IMR-90 (cell line): ENCODE data around the gene FOCAD. TPM values are rescaled to one million over a fixed set of nuclear protein-coding genes. Genes with fewer than 3 reads are reported as not detected.

Experiments
- ATAC-seq: fragments of 200-7000 bp; cut with Tn5 transposase; 2 replicates; pipeline ENCODE4 v1.9.1; 2020; ENCODE audit warnings: low read depth, mild to moderate bottlenecking, moderate library complexity
- BruUV-seq: library from RNA; stranded (reverse); fragments of 400-500 nt; replicated peaks from 2 replicates; lab custom pipeline; 2021; lab: Mats Ljungman, UMichigan
- CTCF ChIA-PET: fragments of 300-600 bp; formaldehyde crosslinking; extraction: SDS; loops from one replicate; lab custom pipeline; 2021; ENCODE audit warnings: antibody characterized with exemption; lab: Yijun Ruan, JAX
- POLR2A ChIA-PET: fragments of 300-600 bp; sonication (Branson Sonifier 250); formaldehyde crosslinking; loops from one replicate; lab custom pipeline; 2022; ENCODE audit warnings: antibody characterized with exemption; ENCODE audit not compliant: unreplicated experiment; lab: Charles Lee
- DNase-seq: peaks from one replicate; pipeline ENCODE4 v3.0.0; 2013
- H2AFZ ChIP-seq: replicated peaks from 2 replicates; pipeline ENCODE3; 2013; ENCODE audit warnings: low read length, mild to moderate bottlenecking; ENCODE audit not compliant: poor library complexity
- H2AK5ac ChIP-seq: 2 replicates; pipeline ENCODE4 v1.6.1; 2013; ENCODE audit warnings: low read depth, low read length, inconsistent platforms
- H2AK9ac ChIP-seq: replicated peaks from 2 replicates; pipeline ENCODE3; 2013; ENCODE audit warnings: mild to moderate bottlenecking, low read depth, low read length, moderate library complexity; ENCODE audit not compliant: poor library complexity
- H2BK120ac ChIP-seq: 2 replicates; pipeline ENCODE4 v1.6.1; 2013; ENCODE audit warnings: low read depth, low read length, inconsistent platforms
- H2BK15ac ChIP-seq: 3 replicates; pipeline ENCODE4 v1.6.1; 2013; ENCODE audit warnings: low read depth, low read length, inconsistent platforms
- H2BK20ac ChIP-seq: 2 replicates; pipeline ENCODE4 v1.6.1; 2013; ENCODE audit warnings: low read depth, mild to moderate bottlenecking, inconsistent platforms, low read length, moderate library complexity
- H2BK5ac ChIP-seq: 2 replicates; pipeline ENCODE4 v1.6.1; 2013; ENCODE audit warnings: mild to moderate bottlenecking, low read depth, low read length, inconsistent platforms; ENCODE audit not compliant: poor library complexity, severe bottlenecking
- H3K14ac ChIP-seq: replicated peaks from 2 replicates; pipeline ENCODE4 v1.6.1; 2013; ENCODE audit warnings: low read depth, low read length, inconsistent platforms
- H3K18ac ChIP-seq: 2 replicates; pipeline ENCODE4 v1.6.1; 2013; ENCODE audit warnings: low read depth, low read length, control low read depth
- H3K23ac ChIP-seq: 2 replicates; pipeline ENCODE4 v1.6.1; 2013; ENCODE audit warnings: low read depth, low read length, inconsistent platforms
- H3K27ac ChIP-seq: 2 replicates; pipeline ENCODE4 v1.5.1; 2013; ENCODE audit warnings: mild to moderate bottlenecking, control low read depth, low read length; ENCODE audit not compliant: insufficient read depth
- H3K27me3 ChIP-seq: 2 replicates; pipeline ENCODE4 v1.6.1; 2013; ENCODE audit warnings: low read length; ENCODE audit not compliant: control insufficient read depth, insufficient read depth
- H3K36me3 ChIP-seq: 2 replicates; pipeline ENCODE4 v1.6.1; 2013; ENCODE audit warnings: low read length, mixed read lengths; ENCODE audit not compliant: control insufficient read depth, insufficient read depth
- H3K4ac ChIP-seq: 2 replicates; pipeline ENCODE4 v1.6.1; 2013; ENCODE audit warnings: low read depth, low read length, inconsistent platforms
- H3K4me1 ChIP-seq: 2 replicates; pipeline ENCODE4 v1.6.1; 2013; ENCODE audit warnings: low read length, mixed read lengths; ENCODE audit not compliant: control insufficient read depth, insufficient read depth
- H3K4me2 ChIP-seq: 2 replicates; pipeline ENCODE4 v1.6.1; 2013; ENCODE audit warnings: low read depth, mild to moderate bottlenecking, control low read depth, low read length, moderate library complexity
- H3K4me3 ChIP-seq: 2 replicates; pipeline ENCODE4 v1.5.1; 2013; ENCODE audit warnings: low read depth, mild to moderate bottlenecking, control low read depth, low read length, moderate library complexity; ENCODE audit not compliant: insufficient read depth
- H3K56ac ChIP-seq: 2 replicates; pipeline ENCODE4 v1.6.1; 2013; ENCODE audit warnings: low read length, inconsistent platforms; ENCODE audit not compliant: insufficient read depth; ENCODE audit errors: extremely low read depth
- H3K79me1 ChIP-seq, 2 experiments: 2 replicates each; pipeline ENCODE4 v1.6.1; 2013; ENCODE audit warnings: low read length in 2 of 2, inconsistent platforms in 1 of 2, low read depth in 1 of 2
- H3K9ac ChIP-seq: 2 replicates; pipeline ENCODE4 v1.6.1; 2013; ENCODE audit warnings: low read depth, low read length, control low read depth
- H3K9me1 ChIP-seq: 2 replicates; pipeline ENCODE4 v1.6.1; 2013; ENCODE audit warnings: low read length, inconsistent platforms; ENCODE audit not compliant: insufficient read depth
- H3K9me3 ChIP-seq: 2 replicates; pipeline ENCODE4 v1.6.1; 2013; ENCODE audit warnings: low read length; ENCODE audit not compliant: control insufficient read depth, insufficient read depth
- H4K20me1 ChIP-seq: 2 replicates; pipeline ENCODE4 v1.6.1; 2013; ENCODE audit warnings: low read length, inconsistent platforms; ENCODE audit not compliant: insufficient read depth
- H4K5ac ChIP-seq: 2 replicates; pipeline ENCODE4 v1.6.1; 2013; ENCODE audit warnings: mild to moderate bottlenecking, low read depth, low read length, control low read depth
- H4K8ac ChIP-seq, 2 experiments: 2 replicates each; pipeline ENCODE4 v1.6.1; 2013; ENCODE audit warnings: low read depth in 2 of 2, low read length in 2 of 2, control low read depth in 1 of 2, inconsistent platforms in 1 of 2
- H4K91ac ChIP-seq: 2 replicates; pipeline ENCODE4 v1.6.1; 2013; ENCODE audit warnings: low read depth, low read length, inconsistent platforms; ENCODE audit not compliant: insufficient read depth
- BHLHE40 ChIP-seq: fragments of 150-350 bp; IDR thresholded peaks from 2 replicates; pipeline ENCODE4 v1.6.1; 2016; ENCODE audit warnings: mild to moderate bottlenecking, low read depth, low read length
- CEBPB ChIP-seq: IDR thresholded peaks from 2 replicates; pipeline ENCODE4 v1.6.1; 2012; ENCODE audit warnings: low read depth, low read length, improper control_type of control experiment
- MAZ ChIP-seq: IDR thresholded peaks from 2 replicates; pipeline ENCODE4 v1.6.1; 2012; ENCODE audit warnings: low read depth, mild to moderate bottlenecking, low read length, improper control_type of control experiment, moderate library complexity, borderline replicate concordance
- NFE2L2 ChIP-seq: fragments of 150-350 bp; IDR thresholded peaks from 2 replicates; pipeline ENCODE4 v1.6.1; 2016; ENCODE audit warnings: low read depth, mild to moderate bottlenecking, low read length
- RCOR1 ChIP-seq: IDR thresholded peaks from 2 replicates; pipeline ENCODE4 v1.6.1; 2012; ENCODE audit warnings: mild to moderate bottlenecking, low read length, improper control_type of control experiment; ENCODE audit not compliant: insufficient replicate concordance
- WGBS, 2 experiments: methylation state at CpG; one replicate each; pipeline versions ENCODE4 v1.1.5 to v1.1.7; 2013; ENCODE audit warnings: missing lambda C conversion rate in 2 of 2; ENCODE audit not compliant: insufficient read length in 1 of 2; ENCODE audit errors: extremely low coverage in 2 of 2; 5-methylcytosine and 5-hydroxymethylcytosine counted together
- dilution Hi-C: fragments of 300-500 bp; cut with HindIII; formaldehyde crosslinking; loops from one replicate; pipeline ENCODE4 v1.14.3; 2018; ENCODE audit warnings: low sequenced_read_pairs; ENCODE audit not compliant: unreplicated experiment
- in situ Hi-C: fragments of 300-500 bp; cut with MboI; formaldehyde crosslinking; loops from 3 replicates; pipeline ENCODE4 v1.14.3; 2019; ENCODE audit warnings: low sequenced_read_pairs, inconsistent platforms, mixed read lengths
- intact Hi-C: fragments of 100-400 bp; cut with micrococcal nuclease; formaldehyde crosslinking; loops from 2 replicates; pipeline ENCODE4 v1.10.0; 2022
- polyA plus RNA-seq, 3 experiments: library from polyadenylated mRNA; depleted of rRNA; stranded (reverse); fragments of >200 nt; gene quantifications; 2 replicates each; pipeline ENCODE4 v1.2.3, GENCODE V29; 2012; ENCODE audit warnings: low replicate concordance in 1 of 3
- total RNA-seq: library from RNA; depleted of rRNA; stranded (reverse); fragments of >200 nt; gene quantifications from 2 replicates; pipeline ENCODE4 v1.2.3, GENCODE V29; 2012

The FOCAD gene
- total and polyA plus RNA-seq, 2 of the 4 experiments (the other 2 are of a cell fraction), result 28.8 to 91.2 TPM

GRCh38 chr9:21027295-21027694, 343.2 kb downstream of the FOCAD start:
- H2AK9ac ChIP-seq, result peak overlapping the region; percentile 73
- no peak overlapping the region for H3K4me3 ChIP-seq
- peak overlapping the region; percentile 79 for H2AFZ ChIP-seq
- peak overlapping the region; percentile 69 for H3K4ac ChIP-seq
- peak overlapping the region in 1 of 2 experiments; percentile 78; a peak in 2 of 4 replicates for H4K8ac ChIP-seq
- peaks cover 7% of the 10 kb centered on the region for H3K4me1 ChIP-seq
- H3K9ac ChIP-seq, result no peak overlapping the region
- TF ChIP-seq BHLHE40, result no peak
- no peak for TF ChIP-seq NFE2L2
- TF ChIP-seq MAZ, result no peak
- TF ChIP-seq RCOR1, result peak; percentile 67
- TF ChIP-seq CEBPB, result no peak
- H3K4me2 ChIP-seq, result peak overlapping the region; percentile 42; the same call in 1 of the 2 replicates
- no peaks in the 10 kb centered on the region for H4K20me1 ChIP-seq
- peak overlapping the region; percentile 46; the same call in 1 of the 2 replicates for H4K91ac ChIP-seq
- H3K79me1 ChIP-seq, result no peaks in the 10 kb centered on the region
- no peak overlapping the region for H4K5ac ChIP-seq
- H2BK120ac ChIP-seq, result peak overlapping the region; percentile 69
- H3K18ac ChIP-seq, result peak overlapping the region; percentile 10; the same call in 1 of the 2 replicates
- BruUV-seq, result no TSS peak
- peak overlapping the region; percentile 86 for H2BK5ac ChIP-seq
- intact Hi-C loops (no loop called here), dilution Hi-C loops (no loop called here), in situ Hi-C loops (no loop called here)
- no peaks in the 10 kb centered on the region for H3K9me3 ChIP-seq
- H3K27me3 ChIP-seq, result no peaks in the 10 kb centered on the region
- no peak overlapping the region for H2BK15ac ChIP-seq
- peak overlapping the region; percentile 85 for H2BK20ac ChIP-seq
- ChIA-PET POLR2A (no interaction called here), CTCF (interaction anchor here (1.2 kb wide), 1 partner anchor 86 kb away, joined by 3 read pairs; no protein-coding TSS in a partner anchor)
- DNase-seq (peak; percentile 68), ATAC-seq (peak; percentile 78)
- H3K36me3 ChIP-seq, result no peaks in the 10 kb centered on the region
- peaks cover 5% of the 10 kb centered on the region; the same call in 1 of the 2 replicates for H3K9me1 ChIP-seq
- peak overlapping the region; percentile 36; the same call in 1 of the 2 replicates for H3K56ac ChIP-seq
- peak overlapping the region; percentile 20; the same call in 1 of the 2 replicates for H3K27ac ChIP-seq
- 0 out of 2 replicates have a peak overlapping the region, but pooled peaks have one; percentile 33 for H3K14ac ChIP-seq
- no peak overlapping the region for H2AK5ac ChIP-seq
- H3K23ac ChIP-seq, result no peak overlapping the region
- 0% methylated on average over 1 of the region's 4 CpGs; no CpG with 5 or more reads in 1 of the 2 experiments for WGBS, 2 experiments
